HG02870 (cell line): Measurements from ENCODE around the gene RGS7BP.
"Not testable (repeated sequence)": the region's sequence is repeated elsewhere in the genome, so short reads cannot be mapped to it uniquely, and the experiment has no call there.

Experiments
- ATAC-seq: cut with Tn5 transposase; IDR thresholded peaks from one replicate; pipeline ENCODE4 v1.9.1; 2021; ENCODE audit warnings: mild to moderate bottlenecking, moderate library complexity; ENCODE audit not compliant: unreplicated experiment

RGS7BP gene

GRCh38 chr5:64557911-64558310, 52.1 kb downstream of the RGS7BP start:
- ATAC-seq: no peak

GRCh38 chr5:64558641-64559040, 52.8 kb downstream of the RGS7BP start:
- ATAC-seq: not testable (repeated sequence)

GRCh38 chr5:64566310-64566916, 60.6 kb downstream of the RGS7BP start:
- ATAC-seq: no peak

GRCh38 chr5:64569858-64570257, 64.0 kb downstream of the RGS7BP start:
- no peak for ATAC-seq

DNA sequence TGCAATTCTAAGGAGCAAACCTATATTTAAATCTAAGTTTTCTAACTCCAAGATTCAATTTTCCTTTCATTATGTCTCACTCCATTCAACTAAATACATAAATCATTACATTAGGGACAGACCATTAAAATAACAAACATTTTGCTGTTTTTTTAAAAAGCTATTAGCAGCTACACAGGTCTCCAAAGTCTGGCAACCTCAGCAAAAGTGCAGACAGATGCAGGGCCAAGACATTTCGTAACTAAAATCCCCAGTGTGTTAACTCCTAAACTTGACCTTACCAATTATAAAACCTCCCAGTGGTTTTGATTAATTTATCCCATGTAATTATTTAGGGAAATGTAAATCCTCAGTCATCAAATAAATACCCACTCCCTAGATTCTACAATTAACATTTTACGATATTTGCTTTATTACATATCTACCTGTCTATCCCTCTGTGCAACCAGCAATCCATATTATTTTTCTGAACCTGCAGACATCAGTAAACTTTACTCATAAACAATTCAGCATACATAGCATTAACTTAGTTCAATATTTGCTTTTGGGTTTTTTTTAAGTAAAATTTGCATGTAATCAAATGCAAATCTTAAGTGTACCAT, 64.7 kb downstream of the RGS7BP start:
- no peak for ATAC-seq

GRCh38 chr5:64575561-64575960, 69.7 kb downstream of the RGS7BP start:
- no peak for ATAC-seq

- no peak for ATAC-seq
Measured at GRCh38 chr5:64576250-64576649, 70.4 kb downstream of the RGS7BP start.

GRCh38 chr5:64585646-64586045, 79.8 kb downstream of the RGS7BP start:
- no peak for ATAC-seq

GRCh38 chr5:64587370-64587769, 81.6 kb downstream of the RGS7BP start:
- ATAC-seq: no peak

DNA sequence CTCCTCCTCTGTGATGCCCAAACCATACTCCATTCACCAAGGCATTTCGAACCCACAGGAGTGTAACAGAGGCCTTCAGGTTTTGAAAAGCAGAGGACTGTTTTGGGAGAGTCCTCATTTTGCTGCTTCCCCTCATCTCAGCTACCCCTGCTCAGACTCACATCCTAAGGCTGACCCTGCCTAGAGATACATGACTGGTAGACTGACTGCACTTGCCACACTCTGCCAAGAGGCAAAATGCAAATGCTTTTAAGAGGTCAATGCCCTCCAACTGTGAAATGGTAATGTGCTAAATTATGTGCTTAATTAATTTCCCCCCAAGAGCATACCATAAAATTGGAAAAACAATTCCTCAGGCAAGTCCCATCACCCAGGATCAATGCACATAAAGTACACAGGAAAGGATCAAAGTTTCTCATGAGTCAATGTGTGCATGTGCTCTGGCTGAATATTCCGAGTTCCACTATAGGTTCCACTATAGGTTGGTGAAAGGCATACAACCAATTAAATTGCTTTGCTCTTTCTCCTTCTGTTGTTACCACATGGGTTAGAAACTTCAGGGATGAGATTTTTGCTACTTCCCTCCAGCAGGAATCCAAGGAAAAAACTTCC, 87.0 kb downstream of the RGS7BP start:
- ATAC-seq: no peak

DNA sequence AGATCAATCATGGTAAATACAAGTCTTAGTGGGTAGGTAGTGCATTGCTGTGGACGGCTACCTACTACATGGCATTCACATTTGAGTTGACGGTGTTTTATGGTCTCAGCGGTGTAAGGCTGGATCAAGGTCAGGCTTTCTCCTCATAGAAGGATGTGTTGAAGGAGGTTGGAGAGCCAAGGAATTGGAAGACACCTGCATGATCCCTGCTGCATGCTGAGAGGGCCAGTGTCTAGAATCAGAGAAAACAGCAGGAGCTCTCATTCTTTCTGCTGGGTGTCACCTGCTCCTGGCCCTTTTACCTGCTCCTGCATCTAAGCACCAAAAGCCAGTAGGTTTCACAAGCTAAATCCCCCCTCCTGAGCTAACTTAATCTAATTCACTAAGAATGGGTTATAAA, 88.2 kb downstream of the RGS7BP start:
- no peak for ATAC-seq

DNA sequence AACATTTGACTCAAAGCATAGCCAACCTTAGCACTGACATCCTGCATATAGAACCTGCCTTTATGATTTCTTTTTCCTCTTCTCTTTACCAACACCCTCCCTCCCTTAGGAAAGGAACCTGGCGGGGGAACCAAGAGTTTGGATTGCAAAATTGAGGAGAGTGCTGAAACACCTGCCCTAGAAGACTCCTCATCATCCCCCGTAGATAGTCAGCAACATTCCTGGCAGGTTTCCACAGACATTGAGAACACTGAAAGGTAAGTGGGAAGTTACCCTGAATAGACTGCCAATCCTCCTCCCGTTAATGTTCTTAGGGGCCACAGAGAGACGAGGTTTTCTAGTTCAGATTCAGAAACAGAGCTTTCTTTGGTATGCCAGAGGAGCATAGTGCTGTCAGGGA, 88.8 kb downstream of the RGS7BP start:
- no peak for ATAC-seq

GRCh38 chr5:64595031-64595855, 89.4 kb downstream of the RGS7BP start:
- ATAC-seq: no peak

- ATAC-seq: no peak
Measured at GRCh38 chr5:64599226-64599625, 93.4 kb downstream of the RGS7BP start.

GRCh38 chr5:64603676-64604075, 97.9 kb downstream of the RGS7BP start:
- ATAC-seq: no peak

DNA sequence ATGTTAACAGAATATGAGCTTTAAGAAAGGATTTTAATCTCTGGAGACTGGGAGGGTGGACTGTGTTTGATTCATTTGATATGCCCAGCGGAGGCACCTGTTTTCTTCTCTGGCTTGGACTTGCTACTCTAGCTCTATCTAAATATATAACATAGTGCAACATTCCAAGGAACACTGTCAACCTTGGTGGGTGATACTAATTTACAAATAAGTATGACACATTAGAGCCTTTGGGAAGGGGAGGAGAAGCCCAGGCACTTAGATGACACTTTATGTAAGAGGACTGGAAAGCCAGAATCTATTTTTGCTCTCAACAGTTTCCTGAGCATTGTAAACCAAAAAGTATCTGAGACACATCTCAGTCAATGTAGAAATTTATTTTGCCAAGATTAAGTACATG, 101.1 kb downstream of the RGS7BP start:
- no peak for ATAC-seq

DNA sequence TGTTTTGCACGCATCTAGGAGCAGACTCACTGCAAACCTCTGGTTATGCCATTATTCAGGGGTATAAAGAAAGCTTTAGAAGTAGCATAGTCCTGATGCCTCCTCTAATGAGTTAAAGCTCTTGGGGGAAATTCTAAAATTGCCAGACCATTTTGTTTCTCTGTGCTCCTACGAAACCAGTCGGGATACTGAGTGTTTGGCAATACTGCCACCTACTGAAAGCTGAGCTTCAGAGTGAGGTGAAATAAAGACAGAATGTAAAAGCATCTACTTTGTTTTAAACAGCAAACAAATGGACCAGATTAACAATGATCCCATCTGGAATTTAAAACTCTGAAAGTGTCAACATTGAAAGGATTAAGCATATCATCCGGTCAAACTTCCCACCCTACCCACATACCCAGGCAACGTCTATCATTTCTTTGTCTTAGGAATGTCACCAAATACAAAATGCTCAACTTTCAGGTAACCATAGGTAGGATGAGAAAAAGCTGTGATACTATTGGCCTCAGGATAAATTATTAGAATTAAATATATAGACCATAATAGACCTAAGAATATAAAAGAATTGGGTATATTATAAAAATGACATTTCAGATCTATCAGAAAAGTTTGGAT, 106.6 kb downstream of the RGS7BP start:
- ATAC-seq: peak; percentile 66

- no peak for ATAC-seq
Measured at GRCh38 chr5:64615895-64616294, 110.1 kb downstream of the RGS7BP start.

DNA sequence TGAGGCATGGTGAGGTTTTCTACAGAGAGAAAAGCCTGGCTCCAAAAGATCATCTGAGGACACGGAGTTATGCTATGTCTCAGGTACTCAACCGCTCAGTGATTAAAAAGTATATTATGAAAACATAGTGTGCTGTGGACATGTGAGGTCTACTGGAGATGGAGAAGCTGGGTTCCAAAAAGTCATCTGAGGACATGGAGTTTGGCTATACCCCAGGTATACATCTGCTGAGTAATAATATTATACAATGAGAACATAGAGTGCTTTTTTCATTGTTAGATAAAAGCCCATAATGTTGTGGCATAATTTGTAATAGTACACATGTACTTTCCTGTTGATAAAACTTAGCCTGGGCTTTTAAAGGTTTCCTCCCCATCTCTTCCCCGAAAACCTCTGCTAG, 113.8 kb downstream of the RGS7BP start:
- no peak for ATAC-seq

- ATAC-seq: no peak
Measured at GRCh38 chr5:64622991-64623390, 117.2 kb downstream of the RGS7BP start.

- ATAC-seq: no peak
Measured at GRCh38 chr5:64625678-64626077, 119.9 kb downstream of the RGS7BP start.
